ENCODE data around the gene ADGRG2. TPM values are rescaled to one million over a fixed set of nuclear protein-coding genes. Genes with fewer than 3 reads are reported as not detected.

Gene ADGRG2
- total RNA-seq, 1 experiment from 2014 or later = not detected

GRCh38 chrX:19130628-19131027 is 8.4 kb upstream of the ADGRG2 start:
- no peaks in the 10 kb centered on the region for H3K4me1 ChIP-seq
- H3K27me3 ChIP-seq (replicated peaks; ENCODE audit: control insufficient read depth, insufficient read depth, low read length) = no peaks in the 10 kb centered on the region
- Mint-ChIP-seq H3K27me3 (ENCODE audit: insufficient read depth, unreplicated experiment) (peaks cover 4% of the 10 kb centered on the region), H3K4me1 (ENCODE audit: low read depth, unreplicated experiment) (no peaks in the 10 kb centered on the region), H3K36me3 (ENCODE audit: insufficient read depth, unreplicated experiment) (no peaks in the 10 kb centered on the region), H3K4me3 (ENCODE audit: unreplicated experiment) (no peak overlapping the region), H3K27ac (ENCODE audit: unreplicated experiment) (no peak overlapping the region), H3K9me3 (ENCODE audit: unreplicated experiment) (no peaks in the 10 kb centered on the region)
- peak in 1 of 2 experiments; percentile 13 for TF ChIP-seq CTCF (IDR thresholded peaks at IDR 0.05; ENCODE audit: insufficient read depth in 1 of 2, low read depth in 1 of 2, low read length in 1 of 2, severe bottlenecking in 1 of 2, unreplicated experiment in 1 of 2)
- POLR2A ChIA-PET = no interaction called here
- H3K36me3 ChIP-seq (ENCODE audit: control insufficient read depth, insufficient read depth, low read length) = no peaks in the 10 kb centered on the region
- no peaks in the 10 kb centered on the region for H3K9me3 ChIP-seq
- intact Hi-C loops (cut with micrococcal nuclease; ENCODE audit: unreplicated experiment) = no loop called here
- no TSS peak for BruUV-seq (replicated peaks)
- CTCF ChIA-PET = interaction anchor here (0.7 kb wide), 1 partner anchor 25 kb away, joined by 4 read pairs; no protein-coding TSS in a partner anchor
- no peak overlapping the region for H3K4me3 ChIP-seq (ENCODE audit: low read depth, low read length)
- no peak for DNase-seq

GRCh38 chrX:19129694-19130093 is 7.4 kb upstream of the ADGRG2 start:
- H3K27me3 ChIP-seq (replicated peaks; ENCODE audit: control insufficient read depth, insufficient read depth, low read length) = no peaks in the 10 kb centered on the region
- H3K4me1 ChIP-seq = no peaks in the 10 kb centered on the region
- BruUV-seq (replicated peaks) = no TSS peak
- H3K9me3 ChIP-seq = no peaks in the 10 kb centered on the region
- intact Hi-C loops (cut with micrococcal nuclease; ENCODE audit: unreplicated experiment) = no loop called here
- H3K36me3 ChIP-seq (ENCODE audit: control insufficient read depth, insufficient read depth, low read length) = no peaks in the 10 kb centered on the region
- Mint-ChIP-seq H3K36me3 (ENCODE audit: insufficient read depth, unreplicated experiment) (no peaks in the 10 kb centered on the region), H3K9me3 (ENCODE audit: unreplicated experiment) (no peaks in the 10 kb centered on the region), H3K27ac (ENCODE audit: unreplicated experiment) (no peak overlapping the region), H3K4me1 (ENCODE audit: low read depth, unreplicated experiment) (no peaks in the 10 kb centered on the region), H3K4me3 (ENCODE audit: unreplicated experiment) (no peak overlapping the region), H3K27me3 (ENCODE audit: insufficient read depth, unreplicated experiment) (peaks cover 4% of the 10 kb centered on the region)
- DNase-seq = no peak
- CTCF ChIA-PET = interaction anchor here (0.7 kb wide), 1 partner anchor 24 kb away, joined by 4 read pairs; no protein-coding TSS in a partner anchor
- TF ChIP-seq CTCF (IDR thresholded peaks at IDR 0.05; ENCODE audit: insufficient read depth in 1 of 2, low read depth in 1 of 2, low read length in 1 of 2, severe bottlenecking in 1 of 2, unreplicated experiment in 1 of 2) = no peak
- no peak overlapping the region for H3K4me3 ChIP-seq (ENCODE audit: low read depth, low read length)
- POLR2A ChIA-PET = no interaction called here

GRCh38 chrX:19127649-19128168 is 5.4 kb upstream of the ADGRG2 start:
- no peaks in the 10 kb centered on the region for H3K4me1 ChIP-seq
- ChIA-PET CTCF (no interaction called here), POLR2A (no interaction called here)
- no peak overlapping the region for H3K4me3 Mint-ChIP-seq (ENCODE audit: unreplicated experiment)
- H3K27ac Mint-ChIP-seq (ENCODE audit: unreplicated experiment) = no peak overlapping the region
- H3K36me3 Mint-ChIP-seq (ENCODE audit: insufficient read depth, unreplicated experiment) = no peaks in the 10 kb centered on the region
- no peaks in the 10 kb centered on the region for H3K36me3 ChIP-seq (ENCODE audit: control insufficient read depth, insufficient read depth, low read length)
- H3K4me1 Mint-ChIP-seq (ENCODE audit: low read depth, unreplicated experiment) = no peaks in the 10 kb centered on the region
- intact Hi-C loops (cut with micrococcal nuclease; ENCODE audit: unreplicated experiment) = no loop called here
- H3K9me3 Mint-ChIP-seq (ENCODE audit: unreplicated experiment) = no peaks in the 10 kb centered on the region
- no peak for TF ChIP-seq CTCF (IDR thresholded peaks at IDR 0.05; ENCODE audit: insufficient read depth in 1 of 2, low read depth in 1 of 2, low read length in 1 of 2, severe bottlenecking in 1 of 2, unreplicated experiment in 1 of 2)
- no peak overlapping the region for H3K4me3 ChIP-seq (ENCODE audit: low read depth, low read length)
- BruUV-seq (replicated peaks) = no TSS peak
- peaks cover 8% of the 10 kb centered on the region for H3K27me3 Mint-ChIP-seq (ENCODE audit: insufficient read depth, unreplicated experiment)
- no peaks in the 10 kb centered on the region for H3K9me3 ChIP-seq
- DNase-seq = no peak
- H3K27me3 ChIP-seq (replicated peaks; ENCODE audit: control insufficient read depth, insufficient read depth, low read length) = no peaks in the 10 kb centered on the region
